CD4-positive, alpha-beta T cell treated with Interleukin-21 for 1 hour (primary cell): Measurements from ENCODE around the gene XYLB.
"Not testable (repeated sequence)": the region's sequence is repeated elsewhere in the genome, so short reads cannot be mapped to it uniquely, and the experiment has no call there.

Experiments
- DNase-seq: peaks from one replicate; pipeline ENCODE4 v3.0.0-alpha.2; 2020

The XYLB gene

DNA sequence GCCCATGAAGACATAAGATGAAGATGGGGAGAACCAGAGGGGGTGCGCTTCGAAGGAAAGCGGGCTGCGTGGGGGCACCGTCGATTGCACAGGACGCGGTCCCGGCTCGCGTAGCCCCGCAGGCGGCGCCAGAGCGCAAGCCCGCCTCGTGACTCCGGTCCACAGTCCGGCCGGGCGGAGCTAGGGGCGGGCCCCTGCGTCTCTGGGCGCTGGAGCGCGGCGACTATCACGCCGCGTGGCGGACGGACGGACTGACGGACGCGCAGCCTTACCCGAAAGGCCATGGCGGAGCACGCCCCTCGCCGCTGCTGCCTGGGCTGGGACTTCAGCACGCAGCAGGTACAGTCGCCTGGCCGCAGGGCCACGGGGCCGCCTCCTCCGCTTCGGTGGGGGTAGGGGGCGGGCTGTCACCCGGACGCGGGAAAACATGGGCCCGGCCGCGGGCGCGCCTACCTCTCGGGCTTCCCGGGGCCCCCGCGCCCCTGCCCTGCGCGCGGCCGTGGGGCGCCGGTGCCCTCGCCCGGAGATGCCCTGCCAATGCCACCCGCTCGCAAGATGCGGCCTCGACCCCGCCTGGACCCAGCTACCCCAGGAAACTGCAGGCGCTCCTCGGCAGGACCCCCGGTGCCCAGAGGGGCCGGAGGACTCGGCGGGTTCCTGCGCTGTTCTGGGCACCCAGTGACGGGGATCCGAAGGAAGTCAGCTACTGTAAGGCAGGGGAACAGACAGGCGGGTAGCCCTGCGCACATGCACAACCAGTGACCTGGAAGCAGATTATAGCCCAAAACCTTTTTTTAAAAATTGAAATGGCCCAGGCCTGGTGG, at the start of gene XYLB:
TSS of gene XYLB (plus strand) at position 199 of the 824 bp plus-strand sequence. CDS start at position 283, 84 bp downstream.
- peak; percentile 74 for DNase-seq

DNA sequence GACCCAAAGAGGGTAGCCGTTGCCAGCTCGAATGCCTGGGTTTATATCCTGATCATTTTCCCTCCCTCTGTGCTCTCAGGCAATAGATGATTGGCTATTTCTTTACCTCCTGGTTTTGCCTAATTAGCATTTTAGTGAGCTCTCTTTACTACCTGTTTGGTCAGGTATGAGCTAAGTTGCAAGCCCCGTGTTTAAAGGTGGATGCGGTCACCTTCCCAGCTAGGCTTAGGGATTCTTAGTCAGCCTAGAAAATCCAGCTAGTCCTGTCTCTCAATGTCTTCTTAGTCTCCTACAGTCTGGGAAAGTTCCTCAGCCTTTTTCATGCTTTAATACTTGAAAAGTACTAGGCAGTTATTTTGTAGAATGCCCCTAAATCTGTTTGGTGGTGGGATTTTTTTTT, 49.5 kb upstream of the XYLB start:
- DNase-seq: not testable (repeated sequence)

DNA sequence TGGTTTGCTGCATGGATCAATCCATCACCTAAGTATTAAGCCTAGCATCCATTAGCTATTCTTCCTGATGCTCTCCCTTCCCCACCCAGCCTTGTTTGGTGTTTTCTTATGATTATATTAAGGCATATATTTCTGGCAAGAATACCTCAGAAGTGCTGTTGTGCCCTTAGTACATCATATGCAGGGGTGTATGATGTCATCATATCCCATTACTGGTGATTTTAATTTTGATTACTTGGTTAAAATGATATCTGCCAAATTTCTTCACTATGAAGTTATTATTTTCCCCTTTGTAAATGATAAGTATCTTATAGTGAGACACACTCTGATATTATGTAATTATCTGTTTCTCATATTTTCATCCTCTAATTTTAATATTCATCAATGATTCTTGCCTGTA, 49.0 kb upstream of the XYLB start:
- no peak for DNase-seq

GRCh38 chr3:38297947-38298711, 48.5 kb upstream of the XYLB start:
- peak; percentile 5 for DNase-seq

GRCh38 chr3:38306941-38307340, 39.6 kb upstream of the XYLB start:
- no peak for DNase-seq

DNA sequence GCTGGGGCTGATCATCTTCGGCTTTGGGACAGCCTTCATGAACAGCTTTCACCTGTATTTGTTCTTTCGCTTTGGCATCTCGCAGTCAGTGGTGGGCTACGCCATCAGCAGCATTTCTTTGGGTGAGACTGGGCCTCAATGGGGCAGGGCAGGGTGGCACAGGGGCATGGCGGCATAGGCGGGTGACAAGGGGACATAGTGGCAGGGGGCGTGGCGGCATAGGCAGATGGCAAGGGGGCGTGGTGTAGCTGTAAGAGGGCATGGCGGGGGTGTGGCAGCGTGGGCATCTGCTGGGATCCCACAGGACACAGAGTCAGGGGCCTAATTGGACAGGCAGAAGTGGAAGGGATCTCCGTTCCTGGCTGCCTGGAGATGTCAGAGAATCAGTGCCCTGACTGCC, 39.0 kb upstream of the XYLB start:
- DNase-seq: no peak

DNA sequence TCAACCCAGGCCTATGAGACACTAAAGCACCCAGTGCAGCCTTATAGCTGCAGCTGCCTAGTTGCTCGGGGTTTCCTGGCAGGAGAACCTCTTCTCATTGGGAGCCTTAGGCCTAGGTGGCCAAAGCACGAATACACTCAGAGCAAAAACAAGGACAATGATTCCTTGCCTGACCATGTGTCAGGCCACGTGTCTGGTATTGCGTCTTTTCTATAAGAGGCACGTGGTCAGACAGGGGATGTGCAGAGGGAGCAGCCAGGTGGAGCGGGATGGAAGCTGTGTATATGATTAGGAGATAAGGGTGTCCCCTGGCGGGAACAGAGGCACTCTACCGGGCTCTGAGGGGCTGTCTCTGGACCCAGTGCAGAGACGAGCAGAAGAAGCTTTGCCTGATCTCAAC, 38.1 kb upstream of the XYLB start:
- DNase-seq: no peak

DNA sequence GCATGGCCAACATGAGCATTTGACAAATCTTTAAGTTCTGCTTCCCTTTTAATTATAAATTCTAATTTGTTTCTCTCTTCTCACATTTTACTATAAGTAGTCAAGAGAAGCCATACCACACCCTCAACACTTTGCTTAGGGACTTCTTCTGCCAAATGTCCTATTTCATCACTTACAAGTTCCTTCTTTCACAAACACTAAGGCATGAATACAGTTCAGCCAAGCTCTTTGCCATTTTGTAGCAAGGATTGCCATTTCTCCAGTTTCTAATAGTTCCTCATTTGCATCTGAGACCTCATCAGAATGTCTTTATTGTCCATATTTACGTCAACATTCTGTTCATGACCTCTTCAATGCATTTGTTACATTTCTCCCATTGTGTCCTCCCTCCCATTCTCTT, 35.1 kb upstream of the XYLB start:
- no peak for DNase-seq

DNA sequence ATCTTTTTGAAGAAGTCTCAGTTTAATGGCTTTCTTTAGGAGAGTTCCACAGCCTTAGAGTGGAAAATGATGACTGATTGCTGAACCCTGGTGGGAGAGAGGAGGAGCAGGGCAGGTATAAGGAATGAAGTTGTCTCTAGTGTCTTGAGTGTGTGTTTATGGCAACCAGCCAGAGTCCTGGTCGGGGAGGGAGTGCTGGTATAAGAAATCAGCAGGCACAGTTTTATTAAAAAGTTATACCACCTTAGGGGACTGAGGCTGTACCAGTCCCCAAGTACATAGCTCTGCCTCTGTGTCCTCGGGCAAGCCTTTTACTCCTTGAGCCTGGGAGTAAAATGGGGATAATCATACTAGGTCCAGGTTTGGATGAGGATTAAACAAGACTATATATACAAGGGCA, 34.6 kb upstream of the XYLB start:
- no peak for DNase-seq

GRCh38 chr3:38312356-38312755, 34.2 kb upstream of the XYLB start:
- DNase-seq: no peak

DNA sequence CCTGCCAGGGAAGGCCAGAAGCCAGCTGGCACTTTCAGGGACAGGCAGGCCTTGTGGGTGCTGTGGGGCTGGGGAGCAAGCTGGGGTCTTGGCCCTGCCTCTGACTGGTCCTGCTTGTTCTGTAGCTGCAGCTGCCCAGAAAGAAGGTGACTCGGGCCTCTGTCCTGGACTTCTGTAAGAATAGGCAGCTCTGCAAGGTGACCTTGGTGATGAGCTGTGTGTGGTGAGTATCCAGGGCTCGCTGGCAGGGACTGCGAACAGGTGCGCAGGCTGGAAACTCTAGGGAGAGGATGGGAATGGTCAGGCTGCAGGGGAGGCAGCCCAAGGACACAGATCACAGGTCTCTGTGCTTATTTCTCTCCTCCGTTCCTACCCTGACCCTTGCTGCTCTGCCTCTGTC, 33.3 kb upstream of the XYLB start:
- no peak for DNase-seq

GRCh38 chr3:38313695-38314094, 32.9 kb upstream of the XYLB start:
- no peak for DNase-seq

- DNase-seq: no peak
Observed at GRCh38 chr3:38314112-38314763, 32.3 kb upstream of the XYLB start.

DNA sequence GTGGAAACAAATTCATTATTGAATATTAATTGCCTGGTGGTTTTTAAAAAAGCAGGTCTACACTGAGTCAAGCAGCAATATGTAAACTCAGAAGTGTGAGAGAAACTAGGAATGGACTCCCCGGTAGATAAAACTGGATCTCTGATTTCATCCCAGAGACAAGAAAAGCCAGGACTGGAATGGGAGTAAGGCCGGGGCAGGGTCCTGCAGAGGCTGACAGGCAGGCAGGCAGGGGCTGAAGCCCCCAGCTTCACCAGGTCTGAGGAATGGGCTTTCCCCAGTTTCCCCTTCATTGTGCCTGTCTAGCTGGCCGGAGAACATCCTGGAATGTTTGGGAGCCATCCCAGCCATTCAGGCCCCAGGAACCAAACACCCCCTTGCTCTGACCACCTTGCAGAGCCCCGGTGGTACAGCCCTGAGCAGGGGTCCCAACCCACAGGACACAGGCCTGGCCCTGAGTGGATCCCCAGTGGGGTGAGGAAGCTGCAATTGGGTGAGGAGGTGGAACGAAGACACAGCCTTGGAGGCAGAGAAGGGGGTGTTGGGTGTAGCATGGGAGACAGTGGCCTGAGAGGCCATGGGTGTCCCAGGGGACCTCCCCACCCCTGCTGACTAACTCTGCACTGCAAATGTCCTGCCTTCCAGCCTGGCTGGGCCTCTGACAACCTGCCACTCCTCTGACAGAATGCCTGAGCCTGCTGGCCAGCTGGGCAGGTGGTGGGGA, 31.7 kb upstream of the XYLB start:
- DNase-seq: no peak

DNA sequence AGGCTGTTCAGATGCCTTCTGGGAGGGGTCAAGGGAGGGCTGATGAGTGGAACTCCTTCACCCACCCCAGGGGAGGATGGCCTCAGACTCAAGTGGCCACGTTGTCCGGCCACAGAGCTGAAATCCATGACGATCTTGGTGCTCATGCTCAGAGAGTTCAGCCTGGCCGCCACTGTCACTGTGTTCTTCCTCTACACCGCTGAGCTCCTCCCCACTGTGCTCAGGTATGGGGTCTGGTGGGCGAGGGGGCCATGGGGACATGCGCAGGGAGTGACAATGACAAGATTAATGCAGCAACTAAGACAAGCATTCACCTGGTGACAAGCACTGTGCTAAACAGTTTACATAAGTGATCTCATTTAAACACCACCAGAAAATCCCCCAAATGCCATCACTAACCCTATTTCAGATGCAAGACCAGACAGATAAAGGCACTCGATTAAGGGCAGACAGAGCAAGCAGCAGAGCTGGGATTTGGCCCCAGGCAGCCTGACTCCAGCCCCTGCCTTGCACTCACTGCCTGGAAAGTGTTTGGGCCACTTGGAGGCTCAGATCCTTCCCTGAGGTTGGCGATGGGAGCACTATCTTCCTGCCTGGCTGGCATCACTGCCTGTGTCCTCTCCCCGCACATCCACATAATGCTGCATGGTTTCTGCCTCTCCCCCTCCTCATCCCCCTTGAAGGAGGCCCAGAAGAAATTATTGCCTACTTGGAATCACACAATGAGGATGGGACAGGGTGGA, 30.9 kb upstream of the XYLB start:
- DNase-seq: no peak

- DNase-seq: no peak
Observed at GRCh38 chr3:38316356-38317191, 30.0 kb upstream of the XYLB start.

DNA sequence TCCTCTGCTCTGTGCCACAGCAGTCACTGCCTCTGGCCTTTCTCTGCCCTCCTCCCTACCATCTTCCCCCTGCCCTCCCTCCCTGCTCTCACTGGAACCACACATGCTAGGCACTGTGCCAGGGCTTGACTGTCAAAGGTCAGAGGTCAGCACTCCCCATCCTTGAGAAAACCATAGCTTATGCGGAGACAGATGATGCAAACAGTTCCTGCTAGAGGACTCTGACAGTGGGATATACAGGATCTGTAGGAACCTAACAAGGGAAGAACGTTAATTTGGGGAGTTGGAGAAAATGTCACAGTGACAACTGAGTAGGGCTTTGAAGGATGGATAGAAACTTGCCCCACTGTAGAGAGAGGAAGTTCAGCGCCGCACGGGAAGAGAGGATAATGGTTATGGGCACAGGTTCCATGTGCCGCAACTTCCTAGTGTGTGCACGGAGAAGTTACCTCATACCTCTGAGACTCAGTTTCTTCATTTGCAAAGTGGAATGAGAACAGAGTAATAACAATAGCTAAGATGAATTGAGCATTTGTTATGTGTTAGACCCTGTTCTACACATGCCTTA, 29.3 kb upstream of the XYLB start:
- DNase-seq: no peak

- no peak for DNase-seq
Observed at GRCh38 chr3:38318766-38319671, 27.6 kb upstream of the XYLB start.

DNA sequence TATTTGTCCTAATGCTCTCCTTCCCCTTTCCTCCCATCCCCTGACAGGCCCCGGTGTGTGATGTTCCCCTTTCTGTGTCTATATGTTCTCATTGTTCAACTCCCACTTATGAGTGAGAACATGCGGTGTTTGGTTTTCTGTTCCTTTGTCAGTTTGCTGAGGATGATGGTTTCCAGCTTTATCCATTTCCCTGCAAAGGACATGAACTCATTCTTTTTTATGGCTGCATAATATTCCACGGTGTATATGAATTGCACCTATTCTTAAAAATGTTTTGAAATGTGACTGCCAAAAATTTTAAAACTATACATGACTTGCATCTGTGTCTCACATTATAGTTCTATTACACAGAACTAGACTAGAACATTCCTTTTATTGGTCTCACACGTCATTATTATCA, 25.9 kb upstream of the XYLB start:
- DNase-seq: not testable (repeated sequence)

DNA sequence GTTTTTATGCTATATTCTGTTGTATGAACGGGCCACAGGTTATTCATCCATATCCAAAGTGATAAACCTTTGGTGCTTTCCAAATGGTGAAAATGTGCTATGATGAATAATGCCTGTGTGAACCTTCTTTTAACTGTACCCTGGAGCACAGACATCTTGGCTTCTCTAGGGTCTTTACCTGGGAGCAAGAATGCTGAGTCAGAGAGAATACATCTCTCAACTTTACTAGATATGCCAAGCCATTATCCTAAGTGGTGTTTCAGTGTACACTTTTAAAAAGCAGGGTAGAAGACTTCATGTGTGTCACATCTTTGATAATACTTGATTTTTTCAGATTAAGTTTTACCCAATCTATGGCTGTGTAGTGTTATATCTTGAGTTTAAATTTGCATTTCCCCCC, 23.5 kb upstream of the XYLB start:
- no peak for DNase-seq
